CD14-positive monocyte (primary cell): Measurements from ENCODE around the gene EPO. TPM values are rescaled to one million over a fixed set of nuclear protein-coding genes. Genes with fewer than 3 reads are reported as not detected.

Source experiments
- DNase-seq, 3 donors: peaks; one replicate each; pipeline ENCODE4 v3.0.0-alpha.2; 2011 to 2022
- H2AFZ ChIP-seq: 2 replicates; pipeline ENCODE4 v1.6.0; 2012; ENCODE audit warnings: mild to moderate bottlenecking, low read depth, low read length, inconsistent platforms; ENCODE audit not compliant: insufficient read depth, poor library complexity, severe bottlenecking
- H3K27ac ChIP-seq, 2 donors: 1 replicate in 1 of 2; 2 replicates in 1 of 2; pipeline ENCODE4 v1.5.1; 2012 to 2013; ENCODE audit warnings: low read length in 2 of 2, control low read depth in 1 of 2, inconsistent platforms in 1 of 2, low read depth in 1 of 2, mild to moderate bottlenecking in 1 of 2
- H3K27me3 ChIP-seq, 2 donors: one replicate each; pipeline versions ENCODE4 v1.6.0 to v1.6.1; 2011 to 2013; ENCODE audit warnings: low read length in 2 of 2; ENCODE audit not compliant: control insufficient read depth in 2 of 2, insufficient read depth in 2 of 2
- H3K36me3 ChIP-seq, 2 donors: replicated peaks in 1 of 2; 1 replicate in 1 of 2; 2 replicates in 1 of 2; pipeline versions ENCODE4 v1.5.1 to v1.6.1; 2012 to 2013; ENCODE audit warnings: low read length in 2 of 2, control low read depth in 1 of 2, inconsistent platforms in 1 of 2, mild to moderate bottlenecking in 1 of 2; ENCODE audit not compliant: insufficient read depth in 2 of 2, control insufficient read depth in 1 of 2
- H3K4me1 ChIP-seq, 2 donors: 1 replicate in 1 of 2; 2 replicates in 1 of 2; pipeline versions ENCODE4 v1.5.1 to v1.6.1; 2012 to 2013; ENCODE audit warnings: low read length in 2 of 2, control low read depth in 1 of 2, inconsistent platforms in 1 of 2, mild to moderate bottlenecking in 1 of 2, moderate library complexity in 1 of 2; ENCODE audit not compliant: insufficient read depth in 2 of 2, control insufficient read depth in 1 of 2
- H3K4me2 ChIP-seq: replicated peaks from 2 replicates; pipeline ENCODE3; 2012; ENCODE audit warnings: low read length, moderate library complexity, mild to moderate bottlenecking; ENCODE audit not compliant: poor library complexity, severe bottlenecking; ENCODE audit errors: extremely low read depth
- H3K4me3 ChIP-seq, 3 experiments: fragments of 200-600 bp in 1 of 3; sonication (generic) in 1 of 3; replicated peaks in 1 of 3; 1 replicate in 2 of 3; 2 replicates in 1 of 3; pipeline ENCODE4 v1.5.1; 2011 to 2013; ENCODE audit warnings: low read length in 3 of 3, mild to moderate bottlenecking in 3 of 3, control low read depth in 2 of 3, low read depth in 2 of 3, inconsistent platforms in 1 of 3, moderate library complexity in 1 of 3
- H3K79me2 ChIP-seq: 2 replicates; pipeline ENCODE4 v1.6.0; 2012; ENCODE audit warnings: mild to moderate bottlenecking, control low read depth, inconsistent platforms, low read length, moderate library complexity; ENCODE audit not compliant: insufficient read depth
- H3K9ac ChIP-seq: 2 replicates; pipeline ENCODE4 v1.6.0; 2017; ENCODE audit warnings: low read length, mild to moderate bottlenecking; ENCODE audit not compliant: insufficient read depth, poor library complexity, severe bottlenecking
- H3K9me3 ChIP-seq, 2 donors: replicated peaks in 1 of 2; 1 replicate in 1 of 2; 2 replicates in 1 of 2; pipeline versions ENCODE4 v1.5.1 to v1.6.1; 2012 to 2013; ENCODE audit warnings: low read length in 2 of 2, control low read depth in 1 of 2; ENCODE audit not compliant: control insufficient read depth in 1 of 2, insufficient read depth in 1 of 2
- H4K20me1 ChIP-seq: 2 replicates; pipeline ENCODE4 v1.6.0; 2012; ENCODE audit warnings: mild to moderate bottlenecking, low read length, control low read depth, moderate library complexity; ENCODE audit not compliant: insufficient read depth
- H3K27ac Mint-ChIP-seq, 7 donors: one replicate each; pipeline ENCODE4 v1.8.0; 2020; ENCODE audit warnings: mild to moderate bottlenecking in 7 of 7, mixed read lengths in 7 of 7, moderate library complexity in 6 of 7, inconsistent platforms in 2 of 7
- H3K27me3 Mint-ChIP-seq, 3 donors: one replicate each; pipeline ENCODE4 v1.8.0; 2021 to 2022; ENCODE audit warnings: low read depth in 3 of 3, mild to moderate bottlenecking in 3 of 3, mixed read lengths in 3 of 3, moderate library complexity in 3 of 3, inconsistent platforms in 1 of 3
- H3K36me3 Mint-ChIP-seq, 2 donors: one replicate each; pipeline ENCODE4 v1.8.0; 2020; ENCODE audit warnings: mixed read lengths in 2 of 2, inconsistent platforms in 1 of 2, mild to moderate bottlenecking in 1 of 2
- H3K4me1 Mint-ChIP-seq: one replicate; pipeline ENCODE4 v1.8.0; 2020; ENCODE audit warnings: mild to moderate bottlenecking, mixed read lengths
- H3K4me3 Mint-ChIP-seq, 2 donors: one replicate each; pipeline ENCODE4 v1.8.0; 2020; ENCODE audit warnings: mild to moderate bottlenecking in 2 of 2, mixed read lengths in 2 of 2, moderate library complexity in 1 of 2
- H3K9me3 Mint-ChIP-seq, 7 donors: one replicate each; pipeline ENCODE4 v1.8.0; 2020 to 2022; ENCODE audit warnings: mixed read lengths in 7 of 7, mild to moderate bottlenecking in 6 of 7, moderate library complexity in 6 of 7, inconsistent platforms in 2 of 7
- WGBS: methylation state at CpG from one replicate; pipeline ENCODE4 v1.1.5; 2013; ENCODE audit warnings: missing lambda C conversion rate; ENCODE audit not compliant: insufficient coverage; 5-methylcytosine and 5-hydroxymethylcytosine counted together
- intact Hi-C, 2 donors: fragments of 100-400 bp; cut with micrococcal nuclease; formaldehyde crosslinking; loops; one replicate each; pipeline versions ENCODE4 v1.15.0 to v1.15.1; 2023
- polyA plus RNA-seq, 3 donors: library from polyadenylated mRNA; depleted of rRNA in 1 of 3; unstranded in 2 of 3; stranded (reverse) in 1 of 3; fragments of 300-500 nt in 2 of 3; fragments of >200 nt in 1 of 3; fragmentation: Illumina TruSeq in 2 of 3; gene quantifications; 1 replicate in 2 of 3; 2 replicates in 1 of 3; pipeline ENCODE4 v1.2.3, GENCODE V29; 2012 to 2021
- TF ChIP-seq, protein P1 (sequence below): fragments of 200-600 bp; IDR thresholded peaks from one replicate; pipeline ENCODE4 v1.8.0; 2022; ENCODE audit warnings: antibody characterized with exemption, mild to moderate bottlenecking

The EPO gene
- polyA plus RNA-seq, 3 donors: not detected

DNA sequence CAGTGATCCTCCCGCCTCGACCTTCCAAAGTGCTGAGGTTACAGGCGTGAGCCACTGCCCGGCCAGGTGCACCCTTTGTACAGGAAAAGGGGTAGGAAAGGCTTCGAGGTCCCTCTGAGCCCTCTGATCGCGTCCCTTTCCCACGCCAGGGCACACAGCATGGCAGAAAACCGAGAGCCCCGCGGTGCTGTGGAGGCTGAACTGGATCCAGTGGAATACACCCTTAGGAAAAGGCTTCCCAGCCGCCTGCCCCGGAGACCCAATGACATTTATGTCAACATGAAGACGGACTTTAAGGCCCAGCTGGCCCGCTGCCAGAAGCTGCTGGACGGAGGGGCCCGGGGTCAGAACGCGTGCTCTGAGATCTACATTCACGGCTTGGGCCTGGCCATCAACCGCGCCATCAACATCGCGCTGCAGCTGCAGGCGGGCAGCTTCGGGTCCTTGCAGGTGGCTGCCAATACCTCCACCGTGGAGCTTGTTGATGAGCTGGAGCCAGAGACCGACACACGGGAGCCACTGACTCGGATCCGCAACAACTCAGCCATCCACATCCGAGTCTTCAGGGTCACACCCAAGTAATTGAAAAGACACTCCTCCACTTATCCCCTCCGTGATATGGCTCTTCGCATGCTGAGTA, 13.5 kb upstream of the EPO start:
- DNase-seq: no peak
- no peaks in the 10 kb centered on the region for H3K9me3 ChIP-seq
- TF ChIP-seq, protein P1, sequence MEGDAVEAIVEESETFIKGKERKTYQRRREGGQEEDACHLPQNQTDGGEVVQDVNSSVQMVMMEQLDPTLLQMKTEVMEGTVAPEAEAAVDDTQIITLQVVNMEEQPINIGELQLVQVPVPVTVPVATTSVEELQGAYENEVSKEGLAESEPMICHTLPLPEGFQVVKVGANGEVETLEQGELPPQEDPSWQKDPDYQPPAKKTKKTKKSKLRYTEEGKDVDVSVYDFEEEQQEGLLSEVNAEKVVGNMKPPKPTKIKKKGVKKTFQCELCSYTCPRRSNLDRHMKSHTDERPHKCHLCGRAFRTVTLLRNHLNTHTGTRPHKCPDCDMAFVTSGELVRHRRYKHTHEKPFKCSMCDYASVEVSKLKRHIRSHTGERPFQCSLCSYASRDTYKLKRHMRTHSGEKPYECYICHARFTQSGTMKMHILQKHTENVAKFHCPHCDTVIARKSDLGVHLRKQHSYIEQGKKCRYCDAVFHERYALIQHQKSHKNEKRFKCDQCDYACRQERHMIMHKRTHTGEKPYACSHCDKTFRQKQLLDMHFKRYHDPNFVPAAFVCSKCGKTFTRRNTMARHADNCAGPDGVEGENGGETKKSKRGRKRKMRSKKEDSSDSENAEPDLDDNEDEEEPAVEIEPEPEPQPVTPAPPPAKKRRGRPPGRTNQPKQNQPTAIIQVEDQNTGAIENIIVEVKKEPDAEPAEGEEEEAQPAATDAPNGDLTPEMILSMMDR: no peak
- H3K4me2 ChIP-seq: peak overlapping the region; percentile 91
- Mint-ChIP-seq H3K4me1 (peaks cover 14% of the 10 kb centered on the region), H3K9me3 (no peaks in the 10 kb centered on the region), H3K4me3 (peak overlapping the region; percentile 94 to 96), H3K36me3 (peaks cover 2 to 7% of the 10 kb centered on the region in 2 donors), H3K27me3 (peaks cover 2 to 10% (median 8%) of the 10 kb centered on the region in 3 donors), H3K27ac (peak overlapping the region in 6 of 7 donors; percentile 82 to 96 (median 90))
- 60% methylated on average over 31 of the region's 34 CpGs for WGBS
- peak overlapping the region; percentile 96 for H2AFZ ChIP-seq
- no peaks in the 10 kb centered on the region for H4K20me1 ChIP-seq
- peaks cover 16 to 23% of the 10 kb centered on the region in 2 donors for H3K4me1 ChIP-seq
- no peaks in the 10 kb centered on the region for H3K36me3 ChIP-seq
- H3K9ac ChIP-seq: peak overlapping the region; percentile 88
- H3K27ac ChIP-seq: peak overlapping the region in 1 of 2 donors; percentile 84
- peak overlapping the region; percentile 67 to 95 (median 93) for H3K4me3 ChIP-seq
- H3K27me3 ChIP-seq: peaks cover 0 to 3% of the 10 kb centered on the region in 2 donors
- intact Hi-C loops: loop anchor here (5.0 kb wide), 2 partner anchors 34 to 146 kb away; partner anchors contain the start of genes GNB2 (in 1 of the 2) and SLC12A9 (in 1 of the 2)
- peaks cover 16% of the 10 kb centered on the region for H3K79me2 ChIP-seq

- 86% methylated on average over 3 of the region's 6 CpGs for WGBS
- Histone ChIP-seq H3K4me1 (peaks cover 16 to 23% of the 10 kb centered on the region in 2 donors), H3K79me2 (peaks cover 16% of the 10 kb centered on the region), H3K36me3 (no peaks in the 10 kb centered on the region), H3K4me2 (no peak overlapping the region), H3K4me3 (no peak overlapping the region), H3K27ac (no peak overlapping the region), H2AFZ (no peak overlapping the region), H4K20me1 (no peaks in the 10 kb centered on the region), H3K9ac (no peak overlapping the region), H3K9me3 (no peaks in the 10 kb centered on the region), H3K27me3 (no peaks in the 10 kb centered on the region)
- Mint-ChIP-seq H3K4me1 (peaks cover 14% of the 10 kb centered on the region), H3K27me3 (peaks cover 0 to 2% (median 1%) of the 10 kb centered on the region in 3 donors), H3K27ac (peak overlapping the region in 2 of 7 donors; percentile 58 to 63), H3K4me3 (no peak overlapping the region), H3K36me3 (peaks cover 2 to 7% of the 10 kb centered on the region in 2 donors), H3K9me3 (no peaks in the 10 kb centered on the region)
- TF ChIP-seq, protein P1: no peak
- DNase-seq: no peak
- intact Hi-C loops: loop anchor here (5.0 kb wide), 2 partner anchors 36 to 144 kb away; partner anchors contain the start of genes GNB2 (in 1 of the 2) and SLC12A9 (in 1 of the 2)
Measured at GRCh38 chr7:100708395-100708794, 11.9 kb upstream of the EPO start.
